NCI-H748 (cell line): ENCODE measurements around the gene MGLL.

Experiments used
- DNase-seq: peaks from one replicate; lab custom pipeline; 2025; ENCODE audit not compliant: unreplicated experiment; lab: John Stamatoyannopoulos, UW

The MGLL gene

GRCh38 chr3:127814325-127814781, 8.0 kb downstream of the MGLL start:
- DNase-seq: no peak

- no peak for DNase-seq
Observed at GRCh38 chr3:127812151-127812550, 10.2 kb downstream of the MGLL start.

GRCh38 chr3:127811717-127812116, 10.6 kb downstream of the MGLL start:
- DNase-seq: no peak

- DNase-seq: no peak
Observed at GRCh38 chr3:127809611-127810010, 12.7 kb downstream of the MGLL start.

- no peak for DNase-seq
Observed at GRCh38 chr3:127809211-127809610, 13.1 kb downstream of the MGLL start.

- no peak for DNase-seq
Observed at GRCh38 chr3:127808197-127808596, 14.1 kb downstream of the MGLL start.

- DNase-seq: no peak
Observed at GRCh38 chr3:127805026-127805753, 17.1 kb downstream of the MGLL start.

GRCh38 chr3:127804141-127804540, 18.2 kb downstream of the MGLL start:
- DNase-seq: no peak

- DNase-seq: no peak
Observed at GRCh38 chr3:127803619-127804018, 18.7 kb downstream of the MGLL start.

- no peak for DNase-seq
Observed at GRCh38 chr3:127802606-127803005, 19.7 kb downstream of the MGLL start.

- no peak for DNase-seq
Observed at GRCh38 chr3:127801731-127802313, 20.5 kb downstream of the MGLL start.

- DNase-seq: no peak
Observed at GRCh38 chr3:127800508-127800907, 21.8 kb downstream of the MGLL start.

GRCh38 chr3:127799476-127800222, 22.7 kb downstream of the MGLL start:
- DNase-seq: no peak

- DNase-seq: no peak
Observed at GRCh38 chr3:127798716-127799115, 23.6 kb downstream of the MGLL start.

GRCh38 chr3:127796831-127797150, 25.5 kb downstream of the MGLL start:
- DNase-seq: no peak

- no peak for DNase-seq
Observed at GRCh38 chr3:127796045-127796830, 26.1 kb downstream of the MGLL start.

GRCh38 chr3:127794972-127795371, 27.3 kb downstream of the MGLL start:
- no peak for DNase-seq

- DNase-seq: no peak
Observed at GRCh38 chr3:127794402-127794801, 27.9 kb downstream of the MGLL start.

- no peak for DNase-seq
Observed at GRCh38 chr3:127792541-127793292, 29.6 kb downstream of the MGLL start.

- DNase-seq: no peak
Observed at GRCh38 chr3:127791221-127791913, 30.9 kb downstream of the MGLL start.
